HepG2 (cell line): ENCODE data around the gene CLTA. TPM values are rescaled to one million over a fixed set of nuclear protein-coding genes. Genes with fewer than 3 reads are reported as not detected.

Experiments
- ATAC-seq: fragments of 200-7000 bp; cut with Tn5 transposase; 3 replicates; pipeline ENCODE4 v1.9.1; 2020; ENCODE audit warnings: mild to moderate bottlenecking, moderate library complexity
- BruUV-seq: library from RNA; stranded (reverse); fragments of 400-500 nt; replicated peaks from 2 replicates; lab custom pipeline; 2021; lab: Mats Ljungman, UMichigan
- CTCF ChIA-PET: fragments of 300-600 bp; formaldehyde crosslinking; extraction: SDS; loops from one replicate; lab custom pipeline; 2021; ENCODE audit warnings: low total read pairs, inconsistent platforms, low intra/inter-chr PET ratio; lab: Yijun Ruan, JAX
- POLR2A ChIA-PET: fragments of 350-600 bp; sonication (Branson Sonifier 250); formaldehyde crosslinking; loops from one replicate; lab custom pipeline; 2020; ENCODE audit warnings: antibody characterized with exemption, inconsistent platforms; lab: Yijun Ruan, JAX
- DNase-seq: peaks from one replicate; pipeline ENCODE4 v3.0.0-alpha.2; 2015; ENCODE audit warnings: low spot score
- FAIRE-seq: peaks from 3 replicates; lab custom pipeline; 2011; peaks lifted over from hg19 to GRCh38; lab: Jason Lieb, UNC
- H2AFZ ChIP-seq: one replicate; pipeline ENCODE4 v1.6.1; 2011; ENCODE audit warnings: low read length, inconsistent platforms
- H3K27ac ChIP-seq: fragments of 300-600 bp; 3 replicates; pipeline ENCODE4 v1.8.0; 2011; ENCODE audit warnings: mixed run types, mild to moderate bottlenecking, mixed read lengths, low read length, inconsistent platforms; ENCODE audit not compliant: insufficient read depth; ENCODE audit errors: extremely low read length
- H3K27me3 ChIP-seq, 2 experiments: fragments of 200-600 bp in 1 of 2; 2 replicates in 1 of 2; 3 replicates in 1 of 2; pipeline versions ENCODE4 v1.6.0 to v1.8.0; 2011; ENCODE audit warnings: low read length in 2 of 2, mild to moderate bottlenecking in 2 of 2, moderate library complexity in 2 of 2, inconsistent platforms in 1 of 2; ENCODE audit not compliant: insufficient read depth in 2 of 2, control insufficient read depth in 1 of 2
- H3K36me3 ChIP-seq, 2 experiments: fragments of 200-600 bp in 1 of 2; replicated peaks in 1 of 2; 2 replicates in 1 of 2; 3 replicates in 1 of 2; pipeline versions ENCODE4 v1.5.1 to v1.8.0; 2011; ENCODE audit warnings: low read length in 2 of 2, inconsistent platforms in 1 of 2; ENCODE audit not compliant: insufficient read depth in 2 of 2, control insufficient read depth in 1 of 2
- H3K4me1 ChIP-seq: 2 replicates; pipeline ENCODE4 v1.5.1; 2012; ENCODE audit warnings: low read length, inconsistent platforms; ENCODE audit not compliant: insufficient read depth
- H3K4me2 ChIP-seq: 2 replicates; pipeline ENCODE4 v1.6.0; 2011; ENCODE audit warnings: low read depth, low read length, inconsistent platforms
- H3K4me3 ChIP-seq, 3 experiments: fragments of 200-600 bp in 1 of 3; sonication (generic), shearing (Covaris generic) in 1 of 3; replicated peaks in 1 of 3; 2 replicates each; pipeline ENCODE4 v1.5.1; 2011 to 2016; ENCODE audit warnings: low read length in 3 of 3, inconsistent platforms in 2 of 3, low read depth in 2 of 3, mild to moderate bottlenecking in 2 of 3, control low read depth in 1 of 3, mixed read lengths in 1 of 3; ENCODE audit not compliant: insufficient read depth in 1 of 3
- H3K79me2 ChIP-seq: one replicate; pipeline ENCODE4 v1.6.1; 2011; ENCODE audit warnings: low read length, inconsistent platforms; ENCODE audit not compliant: insufficient read depth
- H3K9ac ChIP-seq: 2 replicates; pipeline ENCODE4 v1.6.0; 2011; ENCODE audit warnings: mild to moderate bottlenecking, low read depth, low read length, inconsistent platforms; ENCODE audit not compliant: insufficient read depth
- H3K9me3 ChIP-seq: 2 replicates; pipeline ENCODE4 v1.5.1; 2012; ENCODE audit warnings: mild to moderate bottlenecking, low read length
- H4K20me1 ChIP-seq: 2 replicates; pipeline ENCODE4 v1.6.0; 2011; ENCODE audit warnings: inconsistent platforms, mild to moderate bottlenecking, low read length, moderate library complexity; ENCODE audit not compliant: insufficient read depth
- AHDC1 ChIP-seq: sonication (generic); formaldehyde crosslinking; IDR thresholded peaks from 2 replicates; pipeline ENCODE4 v1.5.1; 2020; ENCODE audit warnings: mild to moderate bottlenecking, missing genetic modification reagents, borderline replicate concordance
- CREM ChIP-seq, 2 experiments: sonication (generic) in 1 of 2; formaldehyde crosslinking in 1 of 2; IDR thresholded peaks; 2 replicates each; pipeline versions ENCODE4 v1.4.0 to v1.6.1; 2016 to 2020; ENCODE audit warnings: antibody characterized with exemption in 1 of 2, mild to moderate bottlenecking in 1 of 2, missing genetic modification reagents in 1 of 2
- DZIP1 ChIP-seq: sonication (generic); formaldehyde crosslinking; IDR thresholded peaks from 2 replicates; pipeline ENCODE4 v1.5.0; 2020; ENCODE audit warnings: mild to moderate bottlenecking, missing genetic modification reagents
- ELF1 ChIP-seq: sonication (generic); formaldehyde crosslinking; IDR thresholded peaks from 2 replicates; pipeline ENCODE4 v1.4.0; 2020; ENCODE audit warnings: missing genetic modification reagents
- FOSL2 ChIP-seq: sonication (generic); formaldehyde crosslinking; IDR thresholded peaks from 2 replicates; pipeline ENCODE4 v1.4.0; 2020; ENCODE audit warnings: missing genetic modification reagents
- GATA4 ChIP-seq: sonication (generic); IDR thresholded peaks from 2 replicates; pipeline ENCODE4 v1.6.1; 2016; ENCODE audit warnings: antibody characterized with exemption, low read depth, borderline replicate concordance
- HES4 ChIP-seq: sonication (generic); formaldehyde crosslinking; IDR thresholded peaks from 2 replicates; pipeline ENCODE4 v1.9.0; 2021; ENCODE audit warnings: mild to moderate bottlenecking, missing genetic modification reagents, borderline replicate concordance
- REXO4 ChIP-seq: sonication (generic); formaldehyde crosslinking; IDR thresholded peaks from 2 replicates; pipeline ENCODE4 v1.8.0; 2022; ENCODE audit warnings: missing genetic modification reagents, mild to moderate bottlenecking, borderline replicate concordance
- ZGPAT ChIP-seq: IDR thresholded peaks from 2 replicates; pipeline ENCODE4 v1.6.1; 2016; ENCODE audit warnings: mild to moderate bottlenecking
- ZNF180 ChIP-seq: sonication (generic); formaldehyde crosslinking; IDR thresholded peaks from 2 replicates; pipeline ENCODE4 v1.4.0; 2020; ENCODE audit warnings: low read depth, missing genetic modification reagents, borderline replicate concordance
- ZNF256 ChIP-seq: sonication (generic); formaldehyde crosslinking; conservative IDR thresholded peaks from 2 replicates; pipeline ENCODE4 v1.4.0; 2020; ENCODE audit warnings: missing genetic modification reagents
- ZNF597 ChIP-seq: sonication (generic); formaldehyde crosslinking; IDR thresholded peaks from 2 replicates; pipeline ENCODE4 v1.5.0; 2020; ENCODE audit warnings: missing genetic modification reagents
- ZNF619 ChIP-seq: sonication (generic); formaldehyde crosslinking; IDR thresholded peaks from 2 replicates; pipeline ENCODE4 v1.4.0; 2020; ENCODE audit warnings: mild to moderate bottlenecking, missing genetic modification reagents
- ZNF746 ChIP-seq: sonication (generic); formaldehyde crosslinking; IDR thresholded peaks from 2 replicates; pipeline ENCODE4 v1.8.0; 2022; ENCODE audit warnings: mild to moderate bottlenecking, missing genetic modification reagents
- WGBS: methylation state at CpG from one replicate; pipeline ENCODE4 v1.1.6; 2017; ENCODE audit warnings: low lambda C conversion rate; 5-methylcytosine and 5-hydroxymethylcytosine counted together
- in situ Hi-C: cut with HindIII; loops from 2 replicates; pipeline ENCODE4 v1.10.0; 2017; ENCODE audit warnings: low pct_unique_long_range_greater_than_20kb; ENCODE audit not compliant: extremely low pct_ligation_motif_present
- intact Hi-C: fragments of 100-400 bp; cut with micrococcal nuclease; formaldehyde crosslinking; loops from one replicate; pipeline ENCODE4 v1.10.0; 2022; ENCODE audit not compliant: unreplicated experiment
- polyA plus RNA-seq, 8 experiments: library from polyadenylated mRNA; depleted of rRNA in 3 of 8; stranded (reverse) in 7 of 8; unstranded in 1 of 8; fragments of >200 nt; fragmentation: Illumina TruSeq in 4 of 8; extraction: Trizol in 4 of 8; gene quantifications; 2 replicates each; pipeline versions ENCODE4 v1.2.1 to v1.2.3, GENCODE V29; 2011 to 2016; ENCODE audit warnings: low read depth in 4 of 8, missing spikeins in 1 of 8, mixed read lengths in 1 of 8; ENCODE audit not compliant: insufficient read depth in 1 of 8
- total RNA-seq, 5 experiments: library from RNA; depleted of rRNA; stranded (reverse); fragments of >200 nt; fragmentation: Illumina TruSeq; extraction: Trizol; gene quantifications; 2 replicates each; pipeline ENCODE4 v1.2.3, GENCODE V29; 2016; ENCODE audit warnings: low read depth in 1 of 5

CLTA gene
- total and polyA plus RNA-seq, 2 of the 13 experiments (the other 11 are each of a cell fraction or from before 2014, with no cell fraction given), result 143 to 222 TPM

GRCh38 chr9:36251428-36251827 is 60.7 kb downstream of the CLTA start:
- intact Hi-C loops, result no loop called here
- ChIA-PET CTCF (interaction anchor here (0.6 kb wide), 1 partner anchor 77 kb away, joined by 3 read pairs; no protein-coding TSS in a partner anchor), POLR2A (no interaction called here)
- Histone ChIP-seq H3K9ac (no peak overlapping the region), H3K27ac (no peak overlapping the region), H3K4me1 (peaks cover 14% of the 10 kb centered on the region), H2AFZ (no peak overlapping the region), H3K4me3 (no peak overlapping the region), H3K36me3 (peaks cover 0 to 8% of the 10 kb centered on the region in 2 experiments; a peak in 1 of 5 replicates), H3K9me3 (no peaks in the 10 kb centered on the region), H3K27me3 (no peaks in the 10 kb centered on the region), H3K79me2 (peaks cover 33% of the 10 kb centered on the region), H3K4me2 (no peak overlapping the region), H4K20me1 (no peaks in the 10 kb centered on the region)
- DNase-seq (no peak), ATAC-seq (no peak), FAIRE-seq (no peak)
- in situ Hi-C loops, result no loop called here
- WGBS, result 81% methylated on average over 1 of the region's 1 CpG
- BruUV-seq, result no TSS peak
- no peak for TF ChIP-seq ZGPAT (CRISPR knock-in tag)
- no peak for TF ChIP-seq HES4
- no peak for TF ChIP-seq GATA4
- no peak for TF ChIP-seq DZIP1
- TF ChIP-seq ZNF256 (CRISPR knock-in tag), result no peak
- no peak for TF ChIP-seq AHDC1 (CRISPR knock-in tag)
- TF ChIP-seq REXO4 (CRISPR knock-in tag), result no peak
- TF ChIP-seq CREM (IDR thresholded peaks at IDR 0.05), result no peak
- no peak for TF ChIP-seq CREM (CRISPR knock-in tag; IDR thresholded peaks at IDR 0.05)
- no peak for TF ChIP-seq ZNF746 (CRISPR knock-in tag)
- TF ChIP-seq ZNF597 (CRISPR knock-in tag), result no peak
- no peak for TF ChIP-seq ZNF180 (CRISPR knock-in tag)
- no peak for TF ChIP-seq ELF1 (CRISPR knock-in tag)
- no peak for TF ChIP-seq FOSL2 (CRISPR knock-in tag)
- no peak for TF ChIP-seq ZNF619 (CRISPR knock-in tag)
